HepG2 (cell line): ENCODE results near the gene PRSS12. TPM values are rescaled to one million over a fixed set of nuclear protein-coding genes. Genes with fewer than 3 reads are reported as not detected.

Experiments
- ATAC-seq: fragments of 200-7000 bp; cut with Tn5 transposase; 3 replicates; pipeline ENCODE4 v1.9.1; 2020; ENCODE audit warnings: mild to moderate bottlenecking, moderate library complexity
- BruUV-seq: library from RNA; stranded (reverse); fragments of 400-500 nt; replicated peaks from 2 replicates; lab custom pipeline; 2021; lab: Mats Ljungman, UMichigan
- CTCF ChIA-PET: fragments of 300-600 bp; formaldehyde crosslinking; extraction: SDS; loops from one replicate; lab custom pipeline; 2021; ENCODE audit warnings: low total read pairs, inconsistent platforms, low intra/inter-chr PET ratio; lab: Yijun Ruan, JAX
- POLR2A ChIA-PET: fragments of 350-600 bp; sonication (Branson Sonifier 250); formaldehyde crosslinking; loops from one replicate; lab custom pipeline; 2020; ENCODE audit warnings: antibody characterized with exemption, inconsistent platforms; lab: Yijun Ruan, JAX
- DNase-seq: peaks from one replicate; pipeline ENCODE4 v3.0.0-alpha.2; 2015; ENCODE audit warnings: low spot score
- FAIRE-seq: peaks from 3 replicates; lab custom pipeline; 2011; peaks lifted over from hg19 to GRCh38; lab: Jason Lieb, UNC
- H2AFZ ChIP-seq: one replicate; pipeline ENCODE4 v1.6.1; 2011; ENCODE audit warnings: low read length, inconsistent platforms
- H3K27ac ChIP-seq: fragments of 300-600 bp; 3 replicates; pipeline ENCODE4 v1.8.0; 2011; ENCODE audit warnings: mixed run types, mild to moderate bottlenecking, mixed read lengths, low read length, inconsistent platforms; ENCODE audit not compliant: insufficient read depth; ENCODE audit errors: extremely low read length
- H3K27me3 ChIP-seq, 2 experiments: fragments of 200-600 bp in 1 of 2; 2 replicates in 1 of 2; 3 replicates in 1 of 2; pipeline versions ENCODE4 v1.6.0 to v1.8.0; 2011; ENCODE audit warnings: low read length in 2 of 2, mild to moderate bottlenecking in 2 of 2, moderate library complexity in 2 of 2, inconsistent platforms in 1 of 2; ENCODE audit not compliant: insufficient read depth in 2 of 2, control insufficient read depth in 1 of 2
- H3K36me3 ChIP-seq, 2 experiments: fragments of 200-600 bp in 1 of 2; replicated peaks in 1 of 2; 2 replicates in 1 of 2; 3 replicates in 1 of 2; pipeline versions ENCODE4 v1.5.1 to v1.8.0; 2011; ENCODE audit warnings: low read length in 2 of 2, inconsistent platforms in 1 of 2; ENCODE audit not compliant: insufficient read depth in 2 of 2, control insufficient read depth in 1 of 2
- H3K4me1 ChIP-seq: 2 replicates; pipeline ENCODE4 v1.5.1; 2012; ENCODE audit warnings: low read length, inconsistent platforms; ENCODE audit not compliant: insufficient read depth
- H3K4me2 ChIP-seq: 2 replicates; pipeline ENCODE4 v1.6.0; 2011; ENCODE audit warnings: low read depth, low read length, inconsistent platforms
- H3K4me3 ChIP-seq, 3 experiments: fragments of 200-600 bp in 1 of 3; sonication (generic), shearing (Covaris generic) in 1 of 3; replicated peaks in 1 of 3; 2 replicates each; pipeline ENCODE4 v1.5.1; 2011 to 2016; ENCODE audit warnings: low read length in 3 of 3, inconsistent platforms in 2 of 3, low read depth in 2 of 3, mild to moderate bottlenecking in 2 of 3, control low read depth in 1 of 3, mixed read lengths in 1 of 3; ENCODE audit not compliant: insufficient read depth in 1 of 3
- H3K79me2 ChIP-seq: one replicate; pipeline ENCODE4 v1.6.1; 2011; ENCODE audit warnings: low read length, inconsistent platforms; ENCODE audit not compliant: insufficient read depth
- H3K9ac ChIP-seq: 2 replicates; pipeline ENCODE4 v1.6.0; 2011; ENCODE audit warnings: mild to moderate bottlenecking, low read depth, low read length, inconsistent platforms; ENCODE audit not compliant: insufficient read depth
- H3K9me3 ChIP-seq: 2 replicates; pipeline ENCODE4 v1.5.1; 2012; ENCODE audit warnings: mild to moderate bottlenecking, low read length
- H4K20me1 ChIP-seq: 2 replicates; pipeline ENCODE4 v1.6.0; 2011; ENCODE audit warnings: inconsistent platforms, mild to moderate bottlenecking, low read length, moderate library complexity; ENCODE audit not compliant: insufficient read depth
- E2F1 ChIP-seq: sonication (generic); formaldehyde crosslinking; IDR thresholded peaks from 2 replicates; pipeline ENCODE4 v1.5.0; 2020; ENCODE audit warnings: missing genetic modification reagents
- MAZ ChIP-seq, 2 experiments: sonication (generic) in 1 of 2; formaldehyde crosslinking in 1 of 2; IDR thresholded peaks; 2 replicates each; pipeline versions ENCODE4 v1.5.0 to v1.6.1; 2012 to 2020; ENCODE audit warnings: low read depth in 2 of 2, mild to moderate bottlenecking in 2 of 2, borderline replicate concordance in 1 of 2, improper control_type of control experiment in 1 of 2, low read length in 1 of 2, missing genetic modification reagents in 1 of 2, moderate library complexity in 1 of 2
- MED1 ChIP-seq: sonication (generic); formaldehyde crosslinking; IDR thresholded peaks from 2 replicates; pipeline ENCODE4 v1.4.0; 2020; ENCODE audit warnings: missing genetic modification reagents
- NR2C2 ChIP-seq: sonication (generic); formaldehyde crosslinking; IDR thresholded peaks from 2 replicates; pipeline ENCODE4 v1.4.0; 2020; ENCODE audit warnings: missing genetic modification reagents, mild to moderate bottlenecking, moderate library complexity, borderline replicate concordance
- POGZ ChIP-seq: sonication (generic); formaldehyde crosslinking; IDR thresholded peaks from 2 replicates; pipeline ENCODE4 v1.4.0; 2020; ENCODE audit warnings: mild to moderate bottlenecking, missing genetic modification reagents
- TRAFD1 ChIP-seq: sonication (generic); formaldehyde crosslinking; IDR thresholded peaks from 2 replicates; pipeline ENCODE4 v1.5.1; 2020; ENCODE audit warnings: missing genetic modification reagents, mild to moderate bottlenecking, borderline replicate concordance
- ZBTB38 ChIP-seq: sonication (generic); formaldehyde crosslinking; IDR thresholded peaks from 2 replicates; pipeline ENCODE4 v1.5.1; 2020; ENCODE audit warnings: mild to moderate bottlenecking, missing genetic modification reagents
- ZHX2 ChIP-seq, 2 experiments: sonication (generic) in 1 of 2; formaldehyde crosslinking in 1 of 2; IDR thresholded peaks; 2 replicates each; pipeline versions ENCODE4 v1.6.1 to v1.9.0; 2014 to 2022; ENCODE audit warnings: antibody characterized with exemption in 1 of 2, borderline replicate concordance in 1 of 2, inconsistent platforms in 1 of 2, low read depth in 1 of 2, missing genetic modification reagents in 1 of 2
- ZNF10 ChIP-seq: sonication (generic); formaldehyde crosslinking; IDR thresholded peaks from 2 replicates; pipeline ENCODE4 v1.4.0; 2020; ENCODE audit warnings: mild to moderate bottlenecking, low read depth, missing genetic modification reagents, borderline replicate concordance
- ZNF230 ChIP-seq: sonication (generic); formaldehyde crosslinking; IDR thresholded peaks from 2 replicates; pipeline ENCODE4 v1.4.0; 2020; ENCODE audit warnings: mild to moderate bottlenecking, missing genetic modification reagents
- ZNF710 ChIP-seq: sonication (generic); formaldehyde crosslinking; IDR thresholded peaks from 2 replicates; pipeline ENCODE4 v1.5.0; 2020; ENCODE audit warnings: mild to moderate bottlenecking, missing genetic modification reagents, borderline replicate concordance
- WGBS: methylation state at CpG from one replicate; pipeline ENCODE4 v1.1.6; 2017; ENCODE audit warnings: low lambda C conversion rate; 5-methylcytosine and 5-hydroxymethylcytosine counted together
- in situ Hi-C: cut with HindIII; loops from 2 replicates; pipeline ENCODE4 v1.10.0; 2017; ENCODE audit warnings: low pct_unique_long_range_greater_than_20kb; ENCODE audit not compliant: extremely low pct_ligation_motif_present
- intact Hi-C: fragments of 100-400 bp; cut with micrococcal nuclease; formaldehyde crosslinking; loops from one replicate; pipeline ENCODE4 v1.10.0; 2022; ENCODE audit not compliant: unreplicated experiment
- polyA plus RNA-seq, 8 experiments: library from polyadenylated mRNA; depleted of rRNA in 3 of 8; stranded (reverse) in 7 of 8; unstranded in 1 of 8; fragments of >200 nt; fragmentation: Illumina TruSeq in 4 of 8; extraction: Trizol in 4 of 8; gene quantifications; 2 replicates each; pipeline versions ENCODE4 v1.2.1 to v1.2.3, GENCODE V29; 2011 to 2016; ENCODE audit warnings: low read depth in 4 of 8, missing spikeins in 1 of 8, mixed read lengths in 1 of 8; ENCODE audit not compliant: insufficient read depth in 1 of 8
- total RNA-seq, 5 experiments: library from RNA; depleted of rRNA; stranded (reverse); fragments of >200 nt; fragmentation: Illumina TruSeq; extraction: Trizol; gene quantifications; 2 replicates each; pipeline ENCODE4 v1.2.3, GENCODE V29; 2016; ENCODE audit warnings: low read depth in 1 of 5

The PRSS12 gene
- total and polyA plus RNA-seq, 2 of the 13 experiments (the other 11 are each of a cell fraction or from before 2014, with no cell fraction given) = 0.02 TPM; not detected in 1

GRCh38 chr4:118308306-118309030 is 44.3 kb downstream of the PRSS12 start:
- intact Hi-C loops = no loop called here
- no peaks in the 10 kb centered on the region for H3K79me2 ChIP-seq
- H4K20me1 ChIP-seq = no peaks in the 10 kb centered on the region
- H3K27me3 ChIP-seq = no peaks in the 10 kb centered on the region
- CTCF ChIA-PET = no interaction called here
- no peak overlapping the region for H3K4me3 ChIP-seq
- no peaks in the 10 kb centered on the region for H3K36me3 ChIP-seq
- TF ChIP-seq E2F1 (no peak), ZNF710 (CRISPR knock-in tag) (no peak), ZNF10 (CRISPR knock-in tag) (no peak), POGZ (CRISPR knock-in tag) (no peak), ZNF230 (no peak), MED1 (no peak), ZBTB38 (no peak), NR2C2 (CRISPR knock-in tag) (no peak), ZHX2 (IDR thresholded peaks at IDR 0.05; ENCODE audit: low read depth) (no peak), ZHX2 (CRISPR knock-in tag; IDR thresholded peaks at IDR 0.05; ENCODE audit: borderline replicate concordance) (no peak), MAZ (IDR thresholded peaks at IDR 0.05; ENCODE audit: borderline replicate concordance, low read depth, low read length) (no peak), MAZ (CRISPR knock-in tag; IDR thresholded peaks at IDR 0.05; ENCODE audit: low read depth) (no peak), TRAFD1 (CRISPR knock-in tag) (no peak)
- TF ChIP-seq, all 625 proteins: peak for 0
- H3K9ac ChIP-seq = no peak overlapping the region
- H3K4me1 ChIP-seq = no peaks in the 10 kb centered on the region
- FAIRE-seq (no peak), ATAC-seq (no peak), DNase-seq (no peak)
- POLR2A ChIA-PET = no interaction called here
- no peak overlapping the region for H2AFZ ChIP-seq
- in situ Hi-C loops = no loop called here
- H3K9me3 ChIP-seq = no peaks in the 10 kb centered on the region
- BruUV-seq = no TSS peak
- no peak overlapping the region for H3K4me2 ChIP-seq
- WGBS = under 1% methylated on average over 4 of the region's 4 CpGs
- H3K27ac ChIP-seq = no peak overlapping the region
